HG03575 (cell line): Measurements from ENCODE around the gene PPA1.
"Not testable (repeated sequence)": the region's sequence is repeated elsewhere in the genome, so short reads cannot be mapped to it uniquely, and the experiment has no call there.

Experiments
- ATAC-seq: cut with Tn5 transposase; IDR thresholded peaks from one replicate; pipeline ENCODE4 v1.9.1; 2021; ENCODE audit not compliant: unreplicated experiment, insufficient number of reproducible peaks, low FRiP score; ENCODE audit errors: extremely low read depth

The PPA1 gene

GRCh38 chr10:70223728-70224127, 9.5 kb downstream of the PPA1 start:
- no peak for ATAC-seq

- not testable (repeated sequence) for ATAC-seq
These were observed 10.3 kb downstream of the PPA1 start for GRCh38 chr10:70222811-70223447.

GRCh38 chr10:70222340-70222794, 10.9 kb downstream of the PPA1 start:
- ATAC-seq, result no peak

- no peak for ATAC-seq
These were observed 12.2 kb downstream of the PPA1 start for GRCh38 chr10:70221030-70221429.

GRCh38 chr10:70212879-70213278, 20.4 kb downstream of the PPA1 start:
- no peak for ATAC-seq

- no peak for ATAC-seq
These were observed 21.0 kb downstream of the PPA1 start for GRCh38 chr10:70212277-70212676.

- ATAC-seq, result no peak
These were observed 26.5 kb downstream of the PPA1 start for GRCh38 chr10:70206762-70207161.

GRCh38 chr10:70201105-70201504, 32.1 kb downstream of the PPA1 start:
- no peak for ATAC-seq

GRCh38 chr10:70198696-70199466, 34.3 kb downstream of the PPA1 start:
- no peak for ATAC-seq

GRCh38 chr10:70197235-70197945, 35.8 kb downstream of the PPA1 start:
- ATAC-seq, result no peak

- ATAC-seq, result no peak
These were observed 39.8 kb downstream of the PPA1 start for GRCh38 chr10:70193391-70193844.

GRCh38 chr10:70192326-70192968, 40.8 kb downstream of the PPA1 start:
- ATAC-seq, result no peak

- no peak for ATAC-seq
These were observed 41.3 kb downstream of the PPA1 start for GRCh38 chr10:70191972-70192305.

GRCh38 chr10:70191161-70191971, 41.9 kb downstream of the PPA1 start:
- no peak for ATAC-seq

GRCh38 chr10:70190581-70190980, 42.6 kb downstream of the PPA1 start:
- ATAC-seq, result no peak

GRCh38 chr10:70190102-70190501, 43.1 kb downstream of the PPA1 start:
- ATAC-seq, result no peak

GRCh38 chr10:70188768-70189167, 44.5 kb downstream of the PPA1 start:
- ATAC-seq, result no peak

GRCh38 chr10:70186571-70186970, 46.7 kb downstream of the PPA1 start:
- ATAC-seq, result no peak

GRCh38 chr10:70186090-70186489, 47.1 kb downstream of the PPA1 start:
- no peak for ATAC-seq
